PFSK-1 (cell line): ENCODE measurements around the gene TNFRSF14.

ENCODE experiments used
- FOXP2 ChIP-seq: optimal IDR thresholded peaks from 2 replicates; pipeline ENCODE3; 2011; ENCODE audit warnings: borderline replicate concordance, control low read depth, inconsistent platforms; ENCODE audit not compliant: insufficient read depth; ENCODE audit errors: extremely low read length, extremely low read depth
- POLR2AphosphoS5 ChIP-seq: IDR thresholded peaks from 2 replicates; pipeline ENCODE4 v1.6.1; 2012; ENCODE audit warnings: low read depth, mild to moderate bottlenecking, control low read depth, low read length, moderate library complexity
- TF ChIP-seq, protein P1 (sequence below), 2 experiments: IDR thresholded peaks; 2 replicates each; pipeline versions ENCODE4 v1.6.1 to v1.8.0; 2011 to 2012; ENCODE audit warnings: low read depth in 2 of 2, low read length in 2 of 2, control low read depth in 1 of 2, inconsistent platforms in 1 of 2, mild to moderate bottlenecking in 1 of 2, moderate library complexity in 1 of 2; ENCODE audit not compliant: insufficient read depth in 1 of 2

DNA sequence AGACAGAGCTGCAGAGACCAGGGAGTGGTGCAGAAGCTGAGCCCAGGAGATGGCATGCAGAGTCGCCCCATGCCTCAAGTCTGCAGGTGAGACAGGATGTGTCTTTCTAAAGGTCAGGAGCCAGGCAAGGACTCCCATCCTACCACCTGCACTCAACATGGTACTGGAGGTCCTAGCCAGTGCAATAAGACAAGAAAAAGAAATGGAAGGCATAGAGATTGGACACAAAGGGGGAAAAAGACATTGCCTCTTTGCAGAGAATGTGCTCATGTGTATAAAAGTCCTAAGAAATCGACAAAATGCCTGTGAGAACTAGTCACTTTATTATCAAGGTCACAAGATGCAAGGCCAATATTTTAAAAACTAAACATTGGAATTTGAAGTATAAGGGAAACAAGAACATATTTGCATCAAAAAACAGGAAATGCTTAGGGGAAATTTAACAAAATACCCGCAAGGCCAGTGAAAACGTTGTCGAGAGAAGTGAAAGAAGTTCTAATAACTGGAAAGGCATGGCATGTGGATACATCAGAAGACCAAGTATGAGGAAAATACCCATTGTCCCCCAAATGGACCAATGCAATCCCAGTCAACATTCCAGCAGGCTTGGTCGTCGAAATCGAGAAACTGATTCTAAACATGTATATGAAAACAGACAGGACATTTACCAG, 17.2 kb downstream of the TNFRSF14 start:
- TF ChIP-seq, protein P1, sequence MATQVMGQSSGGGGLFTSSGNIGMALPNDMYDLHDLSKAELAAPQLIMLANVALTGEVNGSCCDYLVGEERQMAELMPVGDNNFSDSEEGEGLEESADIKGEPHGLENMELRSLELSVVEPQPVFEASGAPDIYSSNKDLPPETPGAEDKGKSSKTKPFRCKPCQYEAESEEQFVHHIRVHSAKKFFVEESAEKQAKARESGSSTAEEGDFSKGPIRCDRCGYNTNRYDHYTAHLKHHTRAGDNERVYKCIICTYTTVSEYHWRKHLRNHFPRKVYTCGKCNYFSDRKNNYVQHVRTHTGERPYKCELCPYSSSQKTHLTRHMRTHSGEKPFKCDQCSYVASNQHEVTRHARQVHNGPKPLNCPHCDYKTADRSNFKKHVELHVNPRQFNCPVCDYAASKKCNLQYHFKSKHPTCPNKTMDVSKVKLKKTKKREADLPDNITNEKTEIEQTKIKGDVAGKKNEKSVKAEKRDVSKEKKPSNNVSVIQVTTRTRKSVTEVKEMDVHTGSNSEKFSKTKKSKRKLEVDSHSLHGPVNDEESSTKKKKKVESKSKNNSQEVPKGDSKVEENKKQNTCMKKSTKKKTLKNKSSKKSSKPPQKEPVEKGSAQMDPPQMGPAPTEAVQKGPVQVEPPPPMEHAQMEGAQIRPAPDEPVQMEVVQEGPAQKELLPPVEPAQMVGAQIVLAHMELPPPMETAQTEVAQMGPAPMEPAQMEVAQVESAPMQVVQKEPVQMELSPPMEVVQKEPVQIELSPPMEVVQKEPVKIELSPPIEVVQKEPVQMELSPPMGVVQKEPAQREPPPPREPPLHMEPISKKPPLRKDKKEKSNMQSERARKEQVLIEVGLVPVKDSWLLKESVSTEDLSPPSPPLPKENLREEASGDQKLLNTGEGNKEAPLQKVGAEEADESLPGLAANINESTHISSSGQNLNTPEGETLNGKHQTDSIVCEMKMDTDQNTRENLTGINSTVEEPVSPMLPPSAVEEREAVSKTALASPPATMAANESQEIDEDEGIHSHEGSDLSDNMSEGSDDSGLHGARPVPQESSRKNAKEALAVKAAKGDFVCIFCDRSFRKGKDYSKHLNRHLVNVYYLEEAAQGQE (IDR thresholded peaks at IDR 0.05; ENCODE audit: insufficient read depth in 1 of 2, low read depth in 2 of 2, low read length in 2 of 2): no peak
- TF ChIP-seq POLR2AphosphoS5: no peak
- no peak for TF ChIP-seq FOXP2
